H1 (cell line): ENCODE data around the gene KCTD17. TPM values are rescaled to one million over a fixed set of nuclear protein-coding genes. Genes with fewer than 3 reads are reported as not detected.

Source experiments
- CTCF ChIA-PET: fragments of 300-600 bp; sonication (Branson Sonifier 250); formaldehyde crosslinking; loops from one replicate; lab custom pipeline; 2021; ENCODE audit not compliant: partially characterized antibody; lab: Charles Lee
- POLR2A ChIA-PET: fragments of 300-600 bp; sonication (Branson Sonifier 250); formaldehyde crosslinking; loops from one replicate; lab custom pipeline; 2021; ENCODE audit warnings: inconsistent platforms; ENCODE audit not compliant: partially characterized antibody; lab: Charles Lee
- DNase-seq, 2 experiments: peaks; one replicate each; pipeline versions ENCODE4 v3.0.0 to v3.0.0-alpha.2; 2010 to 2022; ENCODE audit warnings: low spot score in 2 of 2, low read depth in 1 of 2, mixed read lengths in 1 of 2
- FAIRE-seq: peaks from 2 replicates; lab custom pipeline; 2011; peaks lifted over from hg19 to GRCh38; lab: Jason Lieb, UNC
- H2AFZ ChIP-seq: 2 replicates; pipeline ENCODE4 v1.8.1; 2012; ENCODE audit warnings: low read length, inconsistent platforms
- H2AK5ac ChIP-seq: 2 replicates; pipeline ENCODE4 v1.6.1; 2013; ENCODE audit warnings: low read depth, low read length
- H2BK120ac ChIP-seq: replicated peaks from 2 replicates; pipeline ENCODE3; 2013; ENCODE audit warnings: low read depth, low read length, inconsistent platforms
- H2BK12ac ChIP-seq: 2 replicates; pipeline ENCODE4 v1.6.1; 2013; ENCODE audit warnings: low read depth, low read length
- H2BK15ac ChIP-seq: 2 replicates; pipeline ENCODE4 v1.6.1; 2013; ENCODE audit warnings: low read length
- H2BK20ac ChIP-seq: 2 replicates; pipeline ENCODE4 v1.6.1; 2013; ENCODE audit warnings: low read length
- H2BK5ac ChIP-seq: 2 replicates; pipeline ENCODE4 v1.6.1; 2013; ENCODE audit warnings: low read depth, low read length
- H3K14ac ChIP-seq: 2 replicates; pipeline ENCODE4 v1.6.1; 2013; ENCODE audit warnings: inconsistent platforms; ENCODE audit not compliant: insufficient read length
- H3K18ac ChIP-seq: 2 replicates; pipeline ENCODE4 v1.6.1; 2013; ENCODE audit warnings: low read length; ENCODE audit errors: extremely low read depth
- H3K23ac ChIP-seq: 2 replicates; pipeline ENCODE4 v1.6.1; 2013; ENCODE audit warnings: inconsistent platforms; ENCODE audit not compliant: insufficient read length
- H3K23me2 ChIP-seq: 2 replicates; pipeline ENCODE4 v1.6.1; 2013; ENCODE audit warnings: low read depth, low read length
- H3K27ac ChIP-seq: 2 replicates; pipeline ENCODE4 v1.6.1; 2011; ENCODE audit warnings: low read depth, low read length, inconsistent platforms
- H3K27me3 ChIP-seq, 4 experiments: replicated peaks in 1 of 4; 1 replicate in 1 of 4; 2 replicates in 3 of 4; pipeline versions ENCODE4 v1.6.1 to v1.8.1; 2011 to 2013; ENCODE audit warnings: low read length in 3 of 4, mild to moderate bottlenecking in 3 of 4, inconsistent platforms in 2 of 4, mixed read lengths in 2 of 4, moderate library complexity in 1 of 4; ENCODE audit not compliant: control insufficient read depth in 3 of 4, insufficient read depth in 3 of 4; ENCODE audit errors: extremely low read depth in 1 of 4
- H3K36me3 ChIP-seq, 4 experiments: 2 replicates each; pipeline versions ENCODE4 v1.6.1 to v1.8.1; 2011 to 2013; ENCODE audit warnings: mild to moderate bottlenecking in 4 of 4, low read length in 3 of 4, moderate library complexity in 2 of 4, control low read depth in 1 of 4, inconsistent platforms in 1 of 4; ENCODE audit not compliant: insufficient read depth in 4 of 4, control insufficient read depth in 2 of 4
- H3K4ac ChIP-seq: replicated peaks from 2 replicates; pipeline ENCODE3; 2013; ENCODE audit warnings: low read length, low read depth, mixed read lengths, inconsistent platforms; ENCODE audit not compliant: insufficient read length
- H3K4me1 ChIP-seq, 4 experiments: replicated peaks in 1 of 4; 1 replicate in 1 of 4; 2 replicates in 3 of 4; pipeline versions ENCODE4 v1.6.1 to v1.8.1; 2011 to 2013; ENCODE audit warnings: low read length in 3 of 4, inconsistent platforms in 2 of 4, mixed read lengths in 1 of 4; ENCODE audit not compliant: insufficient read depth in 4 of 4, control insufficient read depth in 3 of 4
- H3K4me2 ChIP-seq, 2 experiments: 2 replicates each; pipeline versions ENCODE4 v1.6.1 to v1.8.1; 2011 to 2013; ENCODE audit warnings: low read depth in 2 of 2, low read length in 2 of 2, control low read depth in 1 of 2, inconsistent platforms in 1 of 2, mild to moderate bottlenecking in 1 of 2; ENCODE audit not compliant: insufficient read depth in 1 of 2
- H3K4me3 ChIP-seq, 4 experiments: fragments of 200-600, 300-600 bp in 1 of 4; sonication (generic), shearing (Covaris generic), sonication (Bioruptor Twin) in 1 of 4; 2 replicates each; pipeline versions ENCODE4 v1.5.1 to v1.8.1; 2011 to 2016; ENCODE audit warnings: low read length in 4 of 4, low read depth in 3 of 4, control low read depth in 2 of 4, inconsistent platforms in 2 of 4, mild to moderate bottlenecking in 2 of 4, mixed read lengths in 1 of 4, moderate library complexity in 1 of 4; ENCODE audit not compliant: insufficient read depth in 2 of 4; ENCODE audit errors: extremely low read depth in 1 of 4
- H3K56ac ChIP-seq: replicated peaks from 2 replicates; pipeline ENCODE3; 2013; ENCODE audit warnings: low read depth, mild to moderate bottlenecking, mixed read lengths, low read length, inconsistent platforms; ENCODE audit not compliant: insufficient read length
- H3K79me1 ChIP-seq: 2 replicates; pipeline ENCODE4 v1.6.1; 2013; ENCODE audit warnings: low read depth, low read length, control low read depth
- H3K79me2 ChIP-seq, 2 experiments: 2 replicates each; pipeline versions ENCODE4 v1.6.1 to v1.8.1; 2012 to 2013; ENCODE audit warnings: low read length in 2 of 2, mild to moderate bottlenecking in 2 of 2, inconsistent platforms in 1 of 2; ENCODE audit not compliant: insufficient read depth in 2 of 2, control insufficient read depth in 1 of 2
- H3K9ac ChIP-seq, 4 experiments: replicated peaks in 1 of 4; 1 replicate in 1 of 4; 2 replicates in 3 of 4; pipeline versions ENCODE4 v1.6.1 to v1.8.1; 2011 to 2013; ENCODE audit warnings: low read depth in 3 of 4, low read length in 3 of 4, control low read depth in 2 of 4, mild to moderate bottlenecking in 2 of 4, moderate library complexity in 2 of 4, inconsistent platforms in 1 of 4; ENCODE audit errors: extremely low read depth in 1 of 4
- H3K9me3 ChIP-seq, 2 experiments: 2 replicates each; pipeline versions ENCODE4 v1.6.1 to v1.8.1; 2012 to 2013; ENCODE audit warnings: mild to moderate bottlenecking in 2 of 2, moderate library complexity in 2 of 2, control low read depth in 1 of 2, inconsistent platforms in 1 of 2, low read depth in 1 of 2, low read length in 1 of 2, mixed read lengths in 1 of 2; ENCODE audit not compliant: insufficient read depth in 2 of 2
- H4K20me1 ChIP-seq, 2 experiments: replicated peaks in 1 of 2; 2 replicates each; pipeline versions ENCODE3 to v1.8.1; 2011 to 2013; ENCODE audit warnings: inconsistent platforms in 2 of 2, low read length in 2 of 2, mild to moderate bottlenecking in 1 of 2; ENCODE audit not compliant: insufficient read depth in 2 of 2, control insufficient read depth in 1 of 2
- H4K5ac ChIP-seq: 2 replicates; pipeline ENCODE4 v1.6.1; 2013; ENCODE audit warnings: low read length, low read depth, mixed read lengths, inconsistent platforms; ENCODE audit not compliant: insufficient read length
- H4K8ac ChIP-seq: 2 replicates; pipeline ENCODE4 v1.8.0; 2013; ENCODE audit warnings: mild to moderate bottlenecking, moderate library complexity, low read length, inconsistent platforms; ENCODE audit not compliant: insufficient read depth; ENCODE audit errors: extremely low read depth
- H4K91ac ChIP-seq: replicated peaks from 2 replicates; pipeline ENCODE3; 2013; ENCODE audit warnings: low read length, mixed read lengths, inconsistent platforms; ENCODE audit not compliant: insufficient read length
- JUN ChIP-seq: IDR thresholded peaks from 2 replicates; pipeline ENCODE4 v1.6.1; 2011; ENCODE audit warnings: low read depth, mild to moderate bottlenecking, improper control_type of control experiment, low read length
- WGBS, 2 experiments: shearing (Covaris generic) in 1 of 2; methylation state at CpG; one replicate each; pipeline versions ENCODE4 v1.1.6 to v1.1.7; 2013 to 2015; ENCODE audit warnings: low lambda C conversion rate in 2 of 2, mixed read lengths in 2 of 2, inconsistent platforms in 1 of 2, low coverage in 1 of 2, missing lambda C conversion rate in 1 of 2; ENCODE audit not compliant: insufficient replicate concordance in 2 of 2, insufficient coverage in 1 of 2, insufficient read length in 1 of 2; ENCODE audit errors: extremely low coverage in 1 of 2, missing lambda C conversion rate in 1 of 2; 5-methylcytosine and 5-hydroxymethylcytosine counted together
- polyA plus RNA-seq, 7 experiments: library from polyadenylated mRNA; depleted of rRNA in 3 of 7; stranded (reverse) in 5 of 7; unstranded in 2 of 7; fragments of >200 nt in 5 of 7; fragments of 200-250 nt in 2 of 7; gene quantifications; 1 replicate in 5 of 7; 2 replicates in 1 of 7; 4 replicates in 1 of 7; pipeline versions ENCODE4 v1.2.1 to v1.2.3, GENCODE V29; 2011 to 2013; ENCODE audit warnings: missing spikeins in 2 of 7, mixed read lengths in 2 of 7
- total RNA-seq: library from RNA; stranded (reverse); fragmentation: NEBNext Ultra II Directional; extraction: Animal tissue kit (Norgen Biotek cat#: 25700); gene quantifications from 2 replicates; pipeline ENCODE4 v1.2.1, GENCODE V29; 2021

The KCTD17 gene
- total and polyA plus RNA-seq, 2 of the 8 experiments (the other 6 are each of a cell fraction or from before 2014, with no cell fraction given), result 39.4 to 44.0 TPM

DNA sequence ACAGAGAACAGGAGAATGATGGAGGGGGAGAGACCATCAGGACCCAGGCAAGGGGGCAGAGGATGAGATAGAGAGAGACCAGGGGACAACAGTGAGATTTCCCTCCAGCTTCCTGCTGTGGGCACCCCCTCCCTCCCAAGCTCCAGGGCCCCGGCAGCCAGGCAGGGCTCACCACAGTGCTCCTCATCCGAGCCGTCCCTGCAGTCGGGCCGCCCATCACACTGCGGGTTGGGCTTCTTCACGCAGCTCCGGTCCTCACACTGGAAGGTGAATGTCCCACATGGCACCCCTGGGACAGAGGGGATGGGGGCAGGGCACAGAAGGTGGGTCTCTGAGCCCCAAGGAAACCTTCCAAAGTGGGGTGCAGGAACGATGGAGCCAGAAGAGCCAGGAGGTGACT, 19.2 kb downstream of the KCTD17 start:
- no peak overlapping the region for H4K5ac ChIP-seq
- H3K4me3 ChIP-seq, result no peak overlapping the region
- peaks cover 19% of the 10 kb centered on the region; the same call in 1 of the 2 replicates for H3K23me2 ChIP-seq
- H3K9ac ChIP-seq, result no peak overlapping the region
- no peak overlapping the region for H4K91ac ChIP-seq
- no peak overlapping the region for H3K23ac ChIP-seq
- no peak overlapping the region for H2BK20ac ChIP-seq
- no peak overlapping the region for H3K4ac ChIP-seq
- H2BK12ac ChIP-seq, result no peak overlapping the region
- no peak for DNase-seq
- H3K27ac ChIP-seq, result no peak overlapping the region
- peaks cover 2 to 9% (median 5%) of the 10 kb centered on the region in 4 experiments; a peak in 3 of 7 replicates for H3K4me1 ChIP-seq
- H3K4me2 ChIP-seq, result no peak overlapping the region
- no peak overlapping the region for H4K8ac ChIP-seq
- no peak overlapping the region for H2BK120ac ChIP-seq
- H2BK15ac ChIP-seq, result no peak overlapping the region
- H3K79me1 ChIP-seq, result no peaks in the 10 kb centered on the region
- peaks cover 0 to 15% of the 10 kb centered on the region in 2 experiments for H4K20me1 ChIP-seq
- POLR2A ChIA-PET, result interaction anchor here (0.8 to 1.8 kb wide), 3 partner anchors 9 to 16 kb away, joined by 3 to 4 read pairs (median 3); no protein-coding TSS in a partner anchor
- H3K14ac ChIP-seq, result no peak overlapping the region
- 83% methylated on average over 9 of the region's 9 CpGs; no CpG with 5 or more reads in 1 of the 2 experiments for WGBS, 2 experiments
- no peaks in the 10 kb centered on the region for H3K79me2 ChIP-seq
- H3K27me3 ChIP-seq, result peaks cover 14 to 66% (median 61%) of the 10 kb centered on the region in 4 experiments
- H2AFZ ChIP-seq, result no peak overlapping the region
- no peak overlapping the region for H3K18ac ChIP-seq
- peaks cover 0 to 3% of the 10 kb centered on the region in 2 experiments; a peak in 2 of 4 replicates for H3K9me3 ChIP-seq
- H2AK5ac ChIP-seq, result no peak overlapping the region
- H3K36me3 ChIP-seq, result no peaks in the 10 kb centered on the region
- no peak overlapping the region for H3K56ac ChIP-seq
- CTCF ChIA-PET, result interaction anchor here (1.7 kb wide), 1 partner anchor 127 kb away, joined by 5 read pairs; no protein-coding TSS in a partner anchor
- H2BK5ac ChIP-seq, result no peak overlapping the region
- no peak for FAIRE-seq
- TF ChIP-seq JUN, result no peak
